Measurements from ENCODE around the gene KRTAP5-10. TPM values are rescaled to one million over a fixed set of nuclear protein-coding genes. Genes with fewer than 3 reads are reported as not detected.

Gene KRTAP5-10
- total and polyA plus RNA-seq, 2 experiments from 2014 or later, result not detected

Small RNA genes within 50 kb of the gene (small RNA-seq; reads per million reads assigned to genes)
- not detected for gene AP000867.1 (ENCODE audit: low read depth, low replicate concordance)
- not detected for gene KRTAP5-14P (ENCODE audit: low read depth, low replicate concordance)

Other genes starting within 250 kb of the KRTAP5-10 start
- gene DHCR7, start 117.2 kb upstream of the KRTAP5-10 start, total RNA-seq (2014; rRNA removed; shearing (Covaris generic)), result 13.6 and 14.7 TPM in 2 replicates
- 15.7 and 17.2 TPM in 2 replicates for gene DHCR7, start 117.2 kb upstream of the KRTAP5-10 start, polyA plus RNA-seq (2016; fragmentation: Nextera tagmentation; extraction: Ambion mirVana)
- gene NADSYN1, start 112.4 kb upstream of the KRTAP5-10 start, total RNA-seq (2014; rRNA removed; shearing (Covaris generic)), result 50.4 and 64.4 TPM in 2 replicates
- 38.4 and 42.0 TPM in 2 replicates for gene NADSYN1, start 112.4 kb upstream of the KRTAP5-10 start, polyA plus RNA-seq (2016; fragmentation: Nextera tagmentation; extraction: Ambion mirVana)
- not detected in 2 replicates for gene KRTAP5-7, start 38.3 kb upstream of the KRTAP5-10 start, total RNA-seq (2014; rRNA removed; shearing (Covaris generic))
- gene KRTAP5-7, start 38.3 kb upstream of the KRTAP5-10 start, polyA plus RNA-seq (2016; fragmentation: Nextera tagmentation; extraction: Ambion mirVana), result not detected in 2 replicates
- gene KRTAP5-8, start 27.5 kb upstream of the KRTAP5-10 start, total RNA-seq (2014; rRNA removed; shearing (Covaris generic)), result not detected in 2 replicates
- not detected in 2 replicates for gene KRTAP5-8, start 27.5 kb upstream of the KRTAP5-10 start, polyA plus RNA-seq (2016; fragmentation: Nextera tagmentation; extraction: Ambion mirVana)
- gene KRTAP5-9, start 17.1 kb upstream of the KRTAP5-10 start, total RNA-seq (2014; rRNA removed; shearing (Covaris generic)), result not detected in 2 replicates
- not detected in 2 replicates for gene KRTAP5-9, start 17.1 kb upstream of the KRTAP5-10 start, polyA plus RNA-seq (2016; fragmentation: Nextera tagmentation; extraction: Ambion mirVana)
- gene KRTAP5-11, start 17.3 kb downstream of the KRTAP5-10 start, total RNA-seq (2014; rRNA removed; shearing (Covaris generic)), result not detected in 2 replicates
- not detected in 2 replicates for gene KRTAP5-11, start 17.3 kb downstream of the KRTAP5-10 start, polyA plus RNA-seq (2016; fragmentation: Nextera tagmentation; extraction: Ambion mirVana)